ENCODE data around the gene VRK3. TPM values are rescaled to one million over a fixed set of nuclear protein-coding genes. Genes with fewer than 3 reads are reported as not detected.
A peak's percentile ranks its signal among the peaks of the same experiment; 100 is the strongest.
"Not testable (repeated sequence)": the region's sequence is repeated elsewhere in the genome, so short reads cannot be mapped to it uniquely, and the experiment has no call there.

The VRK3 gene
- polyA plus RNA-seq, 1 donor, result 48.2 TPM

DNA sequence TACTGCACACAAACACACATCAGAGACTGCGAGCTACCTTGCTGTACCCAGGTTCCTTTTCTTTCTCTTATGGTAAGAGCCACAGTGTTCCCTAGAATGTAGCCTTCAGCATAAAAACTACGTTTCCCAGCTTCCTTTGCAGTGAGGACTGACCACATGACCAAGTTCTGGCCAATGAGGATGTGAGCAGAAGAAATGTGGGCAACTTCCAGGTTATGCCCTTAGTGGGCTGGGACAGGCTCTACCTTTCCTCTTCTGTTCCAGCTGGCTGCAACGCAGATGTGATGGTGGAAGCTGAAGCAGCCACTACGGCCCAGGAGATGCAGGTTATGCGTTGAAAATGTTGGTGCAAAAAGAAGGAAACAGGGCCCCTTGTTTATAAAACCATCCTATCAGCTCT is 27.5 kb downstream of the VRK3 start:
- DNase-seq, result peak; percentile 21

DNA sequence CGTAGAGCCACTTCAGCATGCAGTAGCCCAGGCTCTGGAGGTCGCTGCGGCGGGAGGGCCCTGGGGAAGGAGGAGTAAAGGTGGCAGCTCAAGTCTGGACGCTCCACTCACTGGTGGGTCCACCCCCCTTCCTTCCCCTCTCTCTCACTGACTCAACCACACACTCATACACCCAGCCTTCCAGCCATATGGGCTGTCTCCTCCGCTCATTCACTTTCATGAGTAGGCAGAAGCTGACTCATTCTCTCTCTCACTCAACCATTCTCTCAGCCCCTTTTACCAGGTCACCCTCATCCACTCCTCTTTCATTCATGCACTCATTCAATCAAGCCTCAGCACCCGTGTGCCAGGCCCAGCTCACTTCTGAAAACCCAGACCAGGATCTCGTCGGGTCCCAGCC is 36.7 kb downstream of the VRK3 start:
- DNase-seq, result no peak

DNA sequence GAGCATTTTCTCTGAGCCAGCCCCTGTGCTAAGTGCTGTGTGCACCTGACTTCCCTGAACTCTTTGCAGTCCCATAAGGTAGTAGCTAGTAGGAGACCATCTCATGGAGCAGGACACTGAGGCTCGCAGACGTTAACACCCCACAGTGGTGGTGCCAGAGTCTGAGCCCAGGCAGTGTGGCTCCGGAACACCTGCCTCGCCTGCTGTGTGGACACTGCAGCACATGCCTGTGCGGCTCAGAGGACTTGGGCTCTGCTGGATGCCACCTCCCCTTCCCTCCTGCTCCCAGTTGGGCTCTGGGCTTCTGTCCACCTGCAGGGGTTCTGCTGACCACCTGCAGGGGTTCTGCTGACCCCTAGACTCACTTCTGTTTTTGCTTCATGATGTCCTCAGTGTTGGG is 37.2 kb downstream of the VRK3 start:
- no peak for DNase-seq

DNA sequence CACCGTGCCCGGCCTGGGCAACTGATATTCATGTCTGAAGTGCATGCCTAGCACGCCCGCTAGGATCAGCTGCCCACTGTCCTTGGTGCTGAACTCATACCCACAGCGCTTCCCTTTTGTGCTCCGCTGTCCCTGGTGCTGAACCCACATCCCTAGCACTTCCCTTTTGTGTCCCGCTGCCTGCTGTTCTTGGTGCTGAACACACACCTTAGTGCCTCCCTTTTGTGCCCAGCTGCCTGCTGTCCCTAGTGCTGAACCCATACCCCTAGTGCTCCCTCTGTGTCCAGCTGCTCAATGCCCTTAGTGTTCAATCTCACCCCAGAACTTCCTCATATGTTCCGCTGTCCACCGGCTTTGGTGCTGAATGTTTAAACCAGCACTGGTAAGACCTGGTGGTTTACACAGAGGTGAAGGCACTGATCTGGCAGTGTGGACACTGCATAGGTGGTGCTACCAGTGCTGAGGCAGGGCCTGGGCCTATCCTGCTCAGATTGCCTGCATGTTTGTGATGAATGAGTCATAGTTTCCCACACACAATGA is 37.9 kb downstream of the VRK3 start:
- DNase-seq, result peak; percentile 97

DNA sequence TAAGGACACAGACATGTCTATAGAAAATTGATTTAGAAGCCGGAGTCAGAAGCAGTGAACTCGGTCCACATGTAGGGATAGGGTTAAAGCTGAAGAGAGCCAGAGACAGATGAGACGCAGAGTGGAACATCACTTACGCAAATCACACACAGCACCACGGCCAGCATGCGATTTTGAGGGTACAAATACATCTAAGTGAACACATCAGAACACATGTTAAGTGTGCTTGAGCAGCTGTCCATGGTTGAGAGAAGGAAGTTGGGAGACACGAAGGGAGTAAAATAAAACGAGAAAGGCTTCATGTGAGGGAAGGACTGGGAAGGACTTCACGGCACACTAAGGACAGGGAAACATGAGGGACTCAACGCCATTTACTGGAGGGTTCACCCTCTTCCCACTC is 38.8 kb downstream of the VRK3 start:
- no peak for DNase-seq

DNA sequence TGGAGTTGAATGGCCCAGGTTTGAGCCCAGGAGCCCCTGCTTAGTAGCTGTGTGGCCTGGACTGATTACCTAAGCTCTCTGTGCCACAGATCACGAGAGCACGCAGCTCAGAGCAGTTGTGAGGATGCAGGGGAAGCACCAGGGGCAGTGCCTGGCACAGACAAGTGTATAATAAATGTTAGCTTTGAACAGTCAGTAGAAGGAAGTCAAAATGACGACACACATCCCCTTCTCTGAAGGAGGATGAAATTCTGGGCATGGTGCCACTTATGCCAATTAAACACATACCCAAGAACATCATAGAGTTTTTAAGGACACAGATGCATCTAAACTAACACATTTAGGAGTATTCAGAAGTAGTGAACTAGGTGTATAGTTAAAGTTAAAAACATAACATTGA is 39.3 kb downstream of the VRK3 start:
- DNase-seq, result no peak

DNA sequence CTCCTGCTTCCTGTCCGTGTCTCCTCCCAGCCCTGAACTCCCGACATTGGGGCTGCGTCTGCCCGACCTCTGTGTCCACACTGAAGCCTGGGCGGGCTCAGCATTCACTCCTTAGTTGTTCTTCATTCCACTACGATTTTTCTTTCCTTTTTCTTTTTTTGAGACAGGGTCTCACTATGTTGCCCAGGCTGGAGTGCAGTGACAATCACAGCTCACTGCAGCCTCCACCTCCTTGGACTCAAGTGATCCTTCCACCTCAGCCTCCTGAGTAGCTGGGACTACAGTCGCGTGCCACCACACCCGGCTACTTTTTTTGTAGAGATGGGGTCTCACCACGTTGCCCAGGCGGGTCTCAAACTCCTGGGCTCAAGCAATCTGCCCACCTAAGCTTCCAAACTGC is 40.7 kb downstream of the VRK3 start:
- DNase-seq, result no peak

DNA sequence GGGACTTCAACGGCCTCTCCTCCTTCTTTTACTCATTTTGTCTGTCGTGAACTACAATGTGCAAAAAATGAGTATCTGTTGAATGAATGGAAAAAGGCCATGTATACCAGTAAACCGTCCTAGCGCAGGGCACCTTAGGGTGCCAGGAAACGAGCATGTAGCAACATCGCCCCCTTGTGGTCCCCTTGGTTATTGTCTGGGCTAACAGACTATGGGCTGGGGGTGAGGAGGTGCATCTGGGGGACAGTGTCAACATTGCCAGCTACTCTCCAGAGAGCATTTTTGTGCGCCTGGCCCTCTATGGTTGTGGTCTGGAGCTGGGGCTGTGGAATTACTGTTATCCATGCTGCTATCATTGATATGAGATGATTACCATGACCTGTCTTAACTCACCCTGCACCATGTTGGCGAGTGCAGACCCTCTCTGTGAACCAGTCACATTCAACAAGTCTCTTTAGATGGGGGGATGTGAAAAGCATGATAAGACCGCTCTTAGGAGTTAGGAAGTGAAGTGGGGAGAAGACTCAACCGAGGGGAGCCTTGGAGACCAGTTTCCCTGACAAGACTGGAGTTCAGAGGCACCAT is 41.4 kb downstream of the VRK3 start:
- peak; percentile 19 for DNase-seq

DNA sequence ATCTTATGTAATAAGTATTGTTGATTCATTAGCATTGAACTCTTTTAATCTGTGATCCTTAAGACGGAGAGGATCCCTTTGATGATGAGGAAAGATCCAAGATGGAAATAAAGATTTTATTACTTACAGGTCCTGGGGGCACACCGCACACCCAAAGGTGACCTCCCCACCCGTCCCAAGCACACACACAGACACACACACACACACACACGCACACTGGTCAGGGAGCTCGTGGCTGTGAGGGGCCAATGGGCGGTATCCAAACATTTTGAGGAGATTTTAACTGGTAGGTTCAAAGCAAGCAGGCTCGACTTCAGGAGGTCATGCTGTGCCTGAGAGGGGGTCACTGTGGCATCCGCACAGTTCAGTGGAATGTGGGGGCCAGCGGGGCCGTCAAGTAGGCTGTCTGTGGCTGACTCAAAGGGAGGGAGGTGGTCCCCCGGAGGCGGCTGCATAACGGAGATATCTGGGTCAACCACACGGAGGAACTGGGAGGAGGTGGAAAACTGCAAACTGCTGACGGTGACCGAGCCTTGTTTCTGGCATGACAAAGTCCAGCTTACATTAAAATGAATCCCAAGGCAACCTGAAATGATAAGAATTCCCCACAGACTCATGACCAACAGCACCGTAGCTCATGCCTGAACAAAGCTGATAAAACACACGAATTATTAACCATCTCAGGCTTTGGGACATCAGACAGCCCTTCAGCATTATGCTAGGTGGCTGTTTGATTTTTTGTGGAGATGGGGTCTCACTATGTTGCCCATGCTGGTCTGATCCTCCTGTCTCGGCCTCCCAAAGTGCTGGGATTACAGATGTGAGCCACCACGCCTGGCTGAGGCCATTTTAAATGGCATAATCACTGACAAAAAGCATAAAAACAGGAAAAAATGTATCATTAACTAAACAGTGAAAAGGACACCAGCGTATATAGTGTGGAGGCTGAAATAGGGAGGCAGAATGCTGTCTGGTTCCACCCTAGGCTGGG is 43.3 kb downstream of the VRK3 start:
- no peak for DNase-seq

DNA sequence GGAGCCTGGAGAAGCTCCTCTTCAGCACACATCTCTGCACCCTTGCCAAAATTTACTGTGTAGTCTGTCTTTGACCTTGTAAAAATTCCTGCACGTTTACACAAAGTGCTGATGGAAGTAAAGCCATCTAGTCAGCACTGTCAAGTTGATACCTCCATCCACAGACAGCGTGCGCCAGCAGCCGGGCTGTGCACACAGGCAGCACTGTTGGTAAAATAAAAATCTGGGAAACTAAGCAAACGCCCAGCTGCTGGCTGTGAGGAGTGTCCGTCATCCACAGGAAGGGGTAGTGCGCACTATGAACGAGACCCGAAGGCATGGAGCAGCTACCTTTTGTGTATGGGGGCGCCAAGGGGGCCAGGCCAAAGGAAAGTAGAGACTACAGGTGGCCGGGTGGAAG is 46.8 kb downstream of the VRK3 start:
- DNase-seq, result no peak

DNA sequence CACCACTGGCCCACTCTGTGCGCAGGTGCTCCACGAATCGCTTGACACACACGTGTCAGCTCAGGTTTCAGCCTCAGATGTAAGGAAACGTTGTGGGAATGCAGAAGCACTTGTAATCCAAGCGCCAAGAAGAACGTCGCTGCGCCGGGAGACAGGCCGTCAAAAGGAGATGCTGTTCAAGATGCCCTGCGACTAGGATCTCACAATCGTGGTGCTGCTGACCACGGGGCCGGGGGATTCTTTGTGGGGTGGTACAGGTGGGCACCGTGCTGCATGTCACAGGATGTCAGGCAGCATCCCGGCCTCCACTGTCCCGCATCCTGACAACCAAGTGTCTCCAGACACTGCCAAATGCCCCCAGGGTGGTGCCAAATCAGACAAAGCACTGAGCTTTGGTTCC is 47.3 kb downstream of the VRK3 start:
- no peak for DNase-seq

DNA sequence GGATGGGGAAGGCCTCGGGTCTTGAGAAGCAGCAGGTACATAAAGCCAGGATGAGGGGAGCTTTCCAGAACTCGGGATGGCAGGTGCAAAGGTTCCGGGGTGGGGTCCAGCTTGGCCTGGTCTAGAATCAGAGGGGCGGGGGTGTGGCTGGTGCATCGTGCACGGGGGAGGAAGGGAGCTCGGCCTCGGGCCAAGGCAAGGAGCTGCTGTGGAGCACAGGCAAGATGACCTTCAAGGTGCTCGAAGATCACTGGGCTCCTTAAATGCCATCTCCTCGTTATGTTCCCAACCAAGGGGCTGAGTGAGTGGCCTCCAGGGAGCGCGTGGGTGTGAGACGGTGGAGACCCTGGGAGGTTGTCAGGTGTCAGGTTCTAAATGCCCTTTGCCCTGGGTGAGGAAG is 48.1 kb downstream of the VRK3 start:
- DNase-seq, result no peak

DNA sequence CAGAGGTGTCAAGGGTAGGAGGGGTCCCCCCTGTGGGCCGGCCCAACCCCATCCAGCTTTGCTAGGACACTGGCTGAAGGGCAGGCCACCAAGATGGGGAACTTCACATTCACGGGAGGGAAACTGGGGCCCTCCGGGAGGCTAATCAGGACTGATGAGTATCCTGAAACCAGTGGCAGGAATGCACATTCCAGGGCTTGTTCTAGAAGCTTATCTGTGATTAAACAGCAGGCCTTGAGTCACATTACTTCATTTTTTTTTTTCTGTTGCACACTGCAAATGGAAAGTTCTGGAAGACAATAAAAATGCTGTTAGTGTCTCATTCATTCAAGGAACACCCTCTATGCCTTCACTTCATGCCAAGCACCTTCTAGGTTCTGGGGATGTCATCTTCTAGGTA is 48.7 kb downstream of the VRK3 start:
- DNase-seq, result no peak

DNA sequence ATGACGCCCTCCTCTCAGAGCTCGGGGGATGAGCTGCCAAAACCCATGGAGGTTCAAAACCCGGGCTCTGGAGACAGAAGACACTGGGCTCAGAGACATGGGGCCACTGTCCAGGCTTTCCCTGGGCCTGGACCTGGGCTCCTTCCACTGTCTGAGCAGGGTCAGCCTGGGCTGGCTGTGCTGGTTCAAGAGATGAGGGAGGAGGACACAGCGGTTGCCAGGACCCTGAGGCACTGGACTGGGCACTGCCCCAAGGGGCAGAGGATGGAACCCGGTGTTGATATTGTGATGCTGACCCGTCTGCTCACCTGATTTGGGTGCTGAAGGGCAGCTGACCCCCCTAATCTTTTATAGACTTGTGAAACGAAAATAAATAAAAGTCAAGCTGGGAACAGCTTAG is 50.1 kb downstream of the VRK3 start:
- DNase-seq, result no peak

DNA sequence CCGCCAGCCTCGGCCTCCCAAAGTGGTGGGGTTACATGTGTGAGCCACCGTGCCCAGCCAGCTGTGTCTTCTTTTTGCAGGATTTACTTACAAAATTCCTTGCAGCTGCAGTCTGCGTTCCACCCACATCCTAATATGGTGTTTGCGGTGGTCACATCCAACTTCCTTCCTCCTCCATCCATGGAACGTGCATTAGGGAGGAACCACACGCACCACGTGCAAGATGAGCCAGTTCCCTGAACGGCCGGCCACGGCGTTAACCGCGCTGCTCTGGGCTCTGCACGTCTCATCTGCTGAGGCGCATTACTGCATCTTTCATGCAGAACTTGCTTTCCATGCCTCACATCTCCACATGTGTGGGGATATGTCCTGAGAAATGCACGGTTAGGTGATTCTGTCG is 51.2 kb downstream of the VRK3 start:
- no peak for DNase-seq

DNA sequence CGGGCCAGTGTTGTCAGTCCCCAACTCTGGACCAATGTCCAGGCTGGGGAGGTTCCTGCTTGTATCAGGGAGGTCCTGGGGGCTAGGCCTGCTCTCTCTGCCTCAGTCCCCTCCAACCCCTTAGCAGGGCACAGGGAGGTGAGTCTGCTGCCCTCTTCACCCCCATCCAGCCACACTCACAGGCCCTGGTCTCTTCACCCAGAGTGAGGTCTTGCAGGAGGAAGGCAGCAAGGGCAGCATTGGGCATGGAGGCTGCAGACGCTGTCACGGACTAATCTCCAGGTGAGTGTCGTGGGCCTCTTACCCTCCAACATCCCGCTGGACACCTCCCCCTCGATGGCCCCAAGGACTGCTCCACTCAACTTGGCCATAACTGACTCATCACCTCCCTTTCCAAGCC is 52.3 kb downstream of the VRK3 start:
- no peak for DNase-seq

DNA sequence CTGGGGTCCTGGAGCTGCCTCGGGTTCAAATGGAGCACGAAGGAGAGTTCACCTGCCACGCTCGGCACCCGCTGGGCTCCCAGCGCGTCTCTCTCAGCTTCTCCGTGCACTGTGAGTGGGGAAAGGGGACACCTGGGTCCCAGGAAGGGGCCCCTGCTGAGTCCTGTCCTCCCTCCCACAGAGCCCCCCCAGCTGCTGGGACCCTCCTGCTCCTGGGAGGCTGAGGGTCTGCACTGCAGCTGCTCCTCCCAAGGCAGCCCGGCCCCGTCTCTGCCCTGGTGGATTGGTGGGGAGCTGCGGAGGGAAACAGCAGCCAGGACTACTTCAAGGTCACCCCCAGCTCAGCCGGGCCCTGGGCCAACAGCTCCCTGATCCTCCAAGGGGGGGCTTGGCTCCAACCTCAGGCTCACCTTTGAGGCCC is 53.2 kb downstream of the VRK3 start:
- DNase-seq, result no peak

DNA sequence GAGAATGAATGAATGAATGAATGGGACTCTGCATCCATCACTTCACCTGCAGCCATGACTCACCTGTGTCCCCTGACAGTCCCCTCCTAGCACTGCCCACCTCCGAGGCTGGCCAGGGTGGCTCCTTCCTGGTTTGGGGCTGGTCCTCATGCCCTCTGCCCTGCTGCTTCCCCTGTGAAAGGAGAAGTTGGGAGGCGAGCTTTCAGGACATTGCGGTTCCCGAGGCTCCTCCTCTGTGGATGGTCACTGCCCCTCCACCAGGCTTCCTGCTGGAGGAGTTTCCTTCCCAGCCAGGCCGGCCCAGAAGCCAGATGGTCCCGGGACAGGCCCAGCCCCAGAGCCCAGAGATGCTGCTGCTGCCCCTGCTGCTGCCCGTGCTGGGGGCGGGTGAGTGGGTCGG is 55.8 kb downstream of the VRK3 start:
- not testable (repeated sequence) for DNase-seq

DNA sequence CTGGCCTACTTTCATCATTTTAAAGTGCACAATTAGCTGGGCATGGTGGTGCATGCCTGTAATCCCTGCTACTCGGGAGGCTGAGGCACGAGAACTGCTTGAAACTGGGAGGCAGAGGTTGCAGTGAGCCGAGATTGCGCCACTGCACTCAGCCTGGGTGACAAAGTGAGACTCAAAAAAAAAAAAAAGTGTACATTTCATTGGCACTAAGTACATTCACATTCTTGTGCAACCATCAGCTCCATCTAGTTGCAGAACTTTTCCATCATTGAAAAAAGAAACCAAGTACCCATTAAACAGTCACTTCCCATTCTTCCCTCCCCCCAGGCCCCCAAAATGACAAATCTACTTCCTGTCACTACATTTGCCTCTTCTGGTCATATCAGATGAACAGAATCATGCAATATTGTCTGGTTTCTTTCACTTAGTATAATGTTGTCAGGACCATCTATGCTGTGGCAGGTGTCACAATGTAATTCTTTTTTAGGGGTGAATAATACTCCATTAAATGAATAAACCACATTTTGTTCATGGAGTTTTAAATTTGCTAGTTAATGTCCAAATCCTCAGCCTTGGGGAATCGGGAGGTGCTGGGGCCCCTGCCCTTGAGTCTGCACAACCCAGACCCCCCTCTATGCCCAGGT is 56.8 kb downstream of the VRK3 start:
- no peak for DNase-seq

DNA sequence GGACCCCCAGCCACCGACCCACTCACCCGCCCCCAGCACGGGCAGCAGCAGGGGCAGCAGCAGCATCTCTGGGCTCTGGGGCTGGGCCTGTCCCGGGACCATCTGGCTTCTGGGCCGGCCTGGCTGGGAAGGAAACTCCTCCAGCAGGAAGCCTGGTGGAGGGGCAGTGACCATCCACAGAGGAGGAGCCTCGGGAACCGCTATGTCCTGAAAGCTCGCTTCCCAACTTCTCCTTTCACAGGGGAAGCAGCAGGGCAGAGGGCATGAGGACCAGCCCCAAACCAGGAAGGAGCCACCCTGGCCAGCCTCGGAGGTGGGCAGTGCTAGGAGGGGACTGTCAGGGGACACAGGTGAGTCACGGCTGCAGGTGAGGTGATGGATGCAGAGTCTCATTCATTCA is 64.2 kb downstream of the VRK3 start, which contains the start of gene SIGLEC11:
SIGLEC11 (minus strand) TSS at position 193 of the 400 bp plus-strand sequence; CDS start at position 102, 91 bp downstream.
- not testable (repeated sequence) for DNase-seq

DNA sequence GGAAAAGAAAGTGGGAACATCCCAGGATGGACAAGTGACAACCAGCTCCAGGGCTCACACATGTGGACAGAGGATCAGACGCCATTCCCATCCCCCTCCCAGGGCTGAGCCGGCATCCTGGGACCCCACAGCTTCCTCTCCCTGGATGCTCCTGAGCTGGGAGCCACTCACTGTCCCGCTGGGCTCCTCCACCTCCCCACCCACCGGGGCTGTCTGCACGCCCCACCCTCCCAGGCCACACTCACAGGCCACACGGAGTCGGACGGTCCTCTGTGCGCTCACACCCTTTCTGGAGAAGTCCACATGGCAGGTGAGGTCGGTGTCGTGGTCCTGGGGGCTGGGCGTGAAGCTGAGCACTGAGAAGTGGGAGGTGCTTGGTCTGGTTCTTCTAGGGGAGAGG is 65.3 kb downstream of the VRK3 start:
- DNase-seq, result not testable (repeated sequence)

DNA sequence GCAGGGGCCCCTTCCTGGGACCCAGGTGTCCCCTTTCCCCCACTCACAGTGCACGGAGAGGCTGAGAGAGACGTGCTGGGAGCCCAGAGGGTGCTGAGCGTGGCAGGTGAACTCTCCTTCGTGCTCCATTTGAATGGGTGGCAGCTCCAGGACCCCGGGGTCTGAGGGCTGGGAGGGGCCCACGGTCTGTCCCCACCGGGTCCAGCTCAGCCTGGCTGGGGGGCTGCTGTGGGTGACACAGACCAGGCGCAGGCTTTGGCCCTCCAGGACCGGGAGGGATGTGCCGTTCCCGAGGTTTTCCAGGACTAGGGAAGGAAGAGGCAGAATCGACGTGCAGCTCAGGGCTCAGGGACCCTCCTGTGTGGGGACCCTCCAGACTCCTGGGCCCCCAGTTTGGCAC is 66.6 kb downstream of the VRK3 start:
- DNase-seq, result not testable (repeated sequence)

DNA sequence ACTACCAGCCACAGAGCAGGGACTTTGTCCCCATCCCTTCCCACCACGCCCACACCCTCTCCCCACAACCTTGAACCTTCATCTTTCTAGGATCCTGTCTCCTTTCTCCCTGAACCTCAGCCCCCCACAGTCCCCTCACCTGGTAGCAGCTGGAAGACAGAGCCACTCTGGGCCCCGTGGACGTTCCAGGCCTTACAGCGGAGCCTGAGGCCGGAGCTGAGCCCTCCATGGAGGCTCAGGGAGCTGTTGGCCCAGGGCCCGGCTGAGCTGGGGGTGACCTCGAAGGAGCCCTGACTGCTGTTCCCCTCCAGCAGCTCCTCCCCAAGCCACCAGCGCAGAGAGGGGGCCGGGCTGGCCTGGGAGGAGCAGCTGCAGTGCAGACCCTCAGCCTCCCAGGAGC is 67.0 kb downstream of the VRK3 start:
- DNase-seq, result not testable (repeated sequence)

Data from left kidney (tissue), 2 donors.